ENCODE results near the gene SPC24. TPM values are rescaled to one million over a fixed set of nuclear protein-coding genes. Genes with fewer than 3 reads are reported as not detected.
A peak's percentile ranks its signal among the peaks of the same experiment; 100 is the strongest.

The SPC24 gene
- total and polyA plus RNA-seq, 12 donors, result 0.60 to 16.5 (median 4.2) TPM

- peak overlapping the region; percentile 28 to 99 (median 95) for H3K27ac ChIP-seq
- H3K27me3 ChIP-seq, result no peaks in the 10 kb centered on the region
- no peaks in the 10 kb centered on the region for H3K9me3 ChIP-seq (replicated peaks in 1 of 3)
- intact Hi-C loops (cut with DNase I), result no loop called here
- peaks cover 0 to 28% of the 10 kb centered on the region in 2 donors for H3K36me3 ChIP-seq (replicated peaks in 1 of 2)
- no peak overlapping the region for H3K4me3 ChIP-seq
- WGBS, 4 donors, result 31 to 55% (median 47%) methylated on average over 9 to 10 of the region's 10 CpGs
- peaks cover 59 to 67% of the 10 kb centered on the region in 2 donors for H3K4me1 ChIP-seq (replicated peaks in 1 of 2)
- peak; percentile 44 to 83 (median 75) for DNase-seq
- TF ChIP-seq CTCF (IDR thresholded peaks at IDR 0.05), result no peak
- TF ChIP-seq POLR2A (IDR thresholded peaks at IDR 0.05), result peak in 1 of 2 donors; percentile 46
Observed at GRCh38 chr19:11096210-11096841, 59.3 kb downstream of the SPC24 start.

Small RNA genes lying within 50 kb of the gene (microRNA-seq; reads per million reads assigned to microRNA genes)
- 1.3 to 29.0 (median 15.6) reads per million in 3 donors for gene MIR6886

Other genes starting within 250 kb of the SPC24 start
- 10 to 100 TPM; 54.5 to 99.1 (median 74.4) TPM for gene YIPF2, start 227.1 kb downstream of the SPC24 start, total RNA-seq
- 10 to 100 TPM; 21.1 to 98.9 (median 40.4) TPM for gene YIPF2, start 227.1 kb downstream of the SPC24 start, polyA plus RNA-seq
- gene TIMM29, start 227.0 kb downstream of the SPC24 start, total RNA-seq, result 10 to 100 TPM; 18.5 to 39.7 (median 28.3) TPM
- gene TIMM29, start 227.0 kb downstream of the SPC24 start, polyA plus RNA-seq, result 10 to 100 TPM; 10.5 to 19.3 (median 11.6) TPM
- gene SMARCA4, start 194.8 kb downstream of the SPC24 start, total RNA-seq, result 100 to 1,000 TPM in 1 of 9 donors, 10 to 100 TPM in 8; 46.3 to 114 (median 59.3) TPM
- gene SMARCA4, start 194.8 kb downstream of the SPC24 start, polyA plus RNA-seq, result 100 to 1,000 TPM in 1 of 3 donors, 10 to 100 TPM in 2; 58.8 to 124 (median 80.0) TPM
- gene LDLR, start 66.3 kb downstream of the SPC24 start, total RNA-seq, result 1,000 to 10,000 TPM in 1 of 9 donors, 100 to 1,000 TPM in 6, 10 to 100 TPM in 2; 87.2 to 2,114 (median 219) TPM
- gene LDLR, start 66.3 kb downstream of the SPC24 start, polyA plus RNA-seq, result 100 to 1,000 TPM in 2 of 3 donors, 10 to 100 TPM in 1; 35.4 to 121 (median 105) TPM
- 100 to 1,000 TPM in 7 of 9 donors, 10 to 100 TPM in 2; 23.7 to 395 (median 137) TPM for gene KANK2, start 41.8 kb upstream of the SPC24 start, total RNA-seq
- gene KANK2, start 41.8 kb upstream of the SPC24 start, polyA plus RNA-seq, result 100 to 1,000 TPM in 1 of 3 donors, 10 to 100 TPM in 2; 44.4 to 149 (median 62.7) TPM
- gene ANGPTL8, start 83.8 kb upstream of the SPC24 start, total RNA-seq, result 1 to 10 TPM in 2 of 9 donors, under 1 TPM in 4, not detected in 3; 0.33 to 1.8 (median 0.61) TPM
- gene ANGPTL8, start 83.8 kb upstream of the SPC24 start, polyA plus RNA-seq, result 10 to 100 TPM in 1 of 3 donors, 1 to 10 TPM in 1, not detected in 1; 4.2 to 10.0 TPM
- 100 to 1,000 TPM in 1 of 9 donors, 10 to 100 TPM in 8; 14.5 to 101 (median 34.1) TPM for gene DOCK6, start 106.7 kb upstream of the SPC24 start, total RNA-seq
- 100 to 1,000 TPM in 1 of 3 donors, 10 to 100 TPM in 1, 1 to 10 TPM in 1; 4.5 to 152 (median 77.1) TPM for gene DOCK6, start 106.7 kb upstream of the SPC24 start, polyA plus RNA-seq
- not detected for gene TSPAN16, start 140.4 kb upstream of the SPC24 start, total RNA-seq
- not detected for gene TSPAN16, start 140.4 kb upstream of the SPC24 start, polyA plus RNA-seq
- gene RAB3D, start 183.9 kb upstream of the SPC24 start, total RNA-seq, result 10 to 100 TPM in 6 of 9 donors, 1 to 10 TPM in 3; 4.2 to 23.9 (median 13.4) TPM
- gene RAB3D, start 183.9 kb upstream of the SPC24 start, polyA plus RNA-seq, result 1 to 10 TPM; 2.6 to 4.3 (median 3.3) TPM
- gene TMEM205, start 190.5 kb upstream of the SPC24 start, total RNA-seq, result 1,000 to 10,000 TPM in 1 of 9 donors, 100 to 1,000 TPM in 8; 185 to 1,314 (median 282) TPM
- gene TMEM205, start 190.5 kb upstream of the SPC24 start, polyA plus RNA-seq, result 100 to 1,000 TPM; 135 to 306 (median 207) TPM
- gene CCDC159, start 190.7 kb upstream of the SPC24 start, total RNA-seq, result 10 to 100 TPM; 24.1 to 83.7 (median 57.5) TPM
- gene CCDC159, start 190.7 kb upstream of the SPC24 start, polyA plus RNA-seq, result 100 to 1,000 TPM in 2 of 3 donors, 10 to 100 TPM in 1; 33.8 to 479 (median 238) TPM
- 10 to 100 TPM in 8 of 9 donors, 1 to 10 TPM in 1; 8.5 to 46.8 (median 42.6) TPM for gene PLPPR2, start 199.7 kb upstream of the SPC24 start, total RNA-seq
- 10 to 100 TPM; 12.1 to 57.0 (median 39.9) TPM for gene PLPPR2, start 199.7 kb upstream of the SPC24 start, polyA plus RNA-seq
- 1 to 10 TPM; 2.6 to 5.5 (median 4.2) TPM for gene SWSAP1, start 218.9 kb upstream of the SPC24 start, total RNA-seq
- gene SWSAP1, start 218.9 kb upstream of the SPC24 start, polyA plus RNA-seq, result 1 to 10 TPM; 2.1 to 8.4 (median 6.0) TPM
- gene EPOR, start 228.5 kb upstream of the SPC24 start, total RNA-seq, result 10 to 100 TPM; 15.7 to 37.9 (median 23.8) TPM
- gene EPOR, start 228.5 kb upstream of the SPC24 start, polyA plus RNA-seq, result 10 to 100 TPM in 2 of 3 donors, 1 to 10 TPM in 1; 6.8 to 74.0 (median 49.3) TPM